Ovary (tissue), 9 donors: ENCODE measurements around the gene NCOA1. TPM values are rescaled to one million over a fixed set of nuclear protein-coding genes. Genes with fewer than 3 reads are reported as not detected.

ENCODE experiments used
- DNase-seq, 5 donors: peaks; one replicate each; pipeline ENCODE4 v3.0.0-alpha.2; 2019 to 2020
- H3K27ac ChIP-seq, 2 donors: fragments of 200-600 bp; one replicate each; pipeline versions ENCODE4 v1.5.1 to v1.8.0; 2019 to 2022
- H3K27me3 ChIP-seq: fragments of 200-600 bp; one replicate; pipeline ENCODE4 v1.8.0; 2022
- H3K36me3 ChIP-seq: fragments of 200-600 bp; sonication (generic); one replicate; pipeline ENCODE4 v1.5.1; 2019
- H3K4me1 ChIP-seq: one replicate; pipeline ENCODE4 v1.8.1; 2013; ENCODE audit warnings: mild to moderate bottlenecking, moderate library complexity; ENCODE audit not compliant: insufficient read depth
- H3K4me3 ChIP-seq: fragments of 200-600 bp; sonication (generic); one replicate; pipeline ENCODE4 v1.5.1; 2017
- H3K9me3 ChIP-seq, 2 donors: fragments of 200-600 bp in 1 of 2; sonication (generic) in 1 of 2; one replicate each; pipeline versions ENCODE4 v1.5.1 to v1.8.1; 2013 to 2019; ENCODE audit warnings: mild to moderate bottlenecking in 1 of 2, moderate library complexity in 1 of 2
- EP300 ChIP-seq: sonication (generic); formaldehyde crosslinking; IDR thresholded peaks from one replicate; pipeline ENCODE4 v1.6.1; 2017; ENCODE audit warnings: antibody characterized with exemption
- POLR2A ChIP-seq: fragments of 450-650 bp; IDR thresholded peaks from one replicate; pipeline ENCODE4 v1.6.1; 2017; ENCODE audit warnings: antibody characterized with exemption, mild to moderate bottlenecking, moderate library complexity
- WGBS, 3 donors: extraction: QIAGEN DNeasy Blood & Tissue Kit in 1 of 3; methylation state at CpG; one replicate each; pipeline versions ENCODE4 v1.1.5 to v1.1.7; 2013 to 2017; 5-methylcytosine and 5-hydroxymethylcytosine counted together
- intact Hi-C, 4 donors: fragments of 100-400 bp; cut with DNase I; formaldehyde crosslinking; loops; one replicate each; pipeline versions ENCODE4 v1.11.0 to v1.15.1; 2022 to 2023
- polyA plus RNA-seq, 2 donors: library from polyadenylated mRNA; stranded (reverse); fragments of 200-250 nt in 1 of 2; fragments of 350-450 nt in 1 of 2; fragmentation: Illumina TruSeq in 1 of 2; extraction: RNeasy Lipid Tissue Mini Kit (QIAGEN cat#74804) in 1 of 2; gene quantifications; one replicate each; pipeline ENCODE4 v1.2.3, GENCODE V29; 2013 to 2014
- total RNA-seq, 7 donors: library from RNA; depleted of rRNA in 2 of 7; stranded (reverse); fragments of >200 nt in 2 of 7; fragmentation: NEBNext Ultra II Directional in 3 of 7; extraction: Animal tissue kit (Norgen Biotek cat#: 25700) in 3 of 7; gene quantifications; one replicate each; pipeline versions ENCODE4 v1.1.0 to v1.2.4, GENCODE V29; 2016 to 2023
- TF ChIP-seq, protein P1 (sequence below), 3 donors: fragments of 450-650 bp in 2 of 3; fragments of 200-600 bp in 1 of 3; IDR thresholded peaks; one replicate each; pipeline versions ENCODE4 v1.5.1 to v1.8.0; 2016 to 2022; ENCODE audit warnings: antibody characterized with exemption in 3 of 3, mild to moderate bottlenecking in 1 of 3
- donor health status: DM: no; HTN: no; CAD: no; lungs with moderate emphysema.
- donor health status: DM: no; HTN: no; CAD: no.
- donor health status: Bipolar disorder and iron deficiency.
- donor health status: DM: yes; HTN: yes; CAD: no.
- donor health status: DM: no; HTN: no; CAD: no.
- donor health status: DM: yes; HTN: yes; CAD: no.

Gene NCOA1
- total and polyA plus RNA-seq, 9 donors, result 20.2 to 69.0 (median 57.3) TPM

GRCh38 chr2:24806661-24807036 is 315.6 kb downstream of the NCOA1 start:
- H3K27ac ChIP-seq, result no peak overlapping the region
- no peak for DNase-seq

DNA sequence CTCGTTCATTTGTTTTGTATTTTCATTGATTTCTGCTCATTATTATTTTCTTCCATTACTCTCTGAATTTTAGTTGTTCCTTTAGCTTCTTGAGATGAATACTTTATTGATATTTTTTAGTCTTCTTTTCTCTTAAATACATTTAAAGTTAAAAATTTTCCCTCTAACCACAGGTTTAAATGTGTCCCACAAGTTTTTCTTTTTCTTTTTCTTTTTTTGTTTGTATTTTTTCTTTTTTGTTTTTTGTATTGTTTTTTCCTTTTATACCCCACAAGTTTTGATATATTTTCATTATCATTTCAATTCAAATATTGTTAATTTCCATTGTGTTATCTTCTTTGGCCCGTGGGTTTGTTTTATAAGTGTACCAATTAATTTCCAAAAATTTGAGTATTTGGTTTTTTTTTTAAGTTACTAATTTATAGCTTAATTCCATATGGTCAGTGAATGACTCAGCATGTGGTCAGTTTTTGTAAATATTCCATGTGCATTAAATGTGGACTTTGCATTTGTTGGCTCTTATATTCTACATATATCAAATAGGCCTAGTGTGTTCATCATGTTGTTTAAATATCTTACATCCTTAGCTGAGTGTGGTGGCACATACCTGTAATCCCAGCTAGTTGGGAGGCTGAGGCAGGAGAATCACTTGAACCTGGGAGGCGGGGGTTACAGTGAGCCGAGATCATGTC is 318.4 kb downstream of the NCOA1 start:
- H3K27me3 ChIP-seq, result no peaks in the 10 kb centered on the region
- DNase-seq, result no peak
- H3K4me1 ChIP-seq, result no peaks in the 10 kb centered on the region
- no peak overlapping the region for H3K4me3 ChIP-seq
- TF ChIP-seq EP300 (no peak), POLR2A (no peak)
- TF ChIP-seq, protein P1, sequence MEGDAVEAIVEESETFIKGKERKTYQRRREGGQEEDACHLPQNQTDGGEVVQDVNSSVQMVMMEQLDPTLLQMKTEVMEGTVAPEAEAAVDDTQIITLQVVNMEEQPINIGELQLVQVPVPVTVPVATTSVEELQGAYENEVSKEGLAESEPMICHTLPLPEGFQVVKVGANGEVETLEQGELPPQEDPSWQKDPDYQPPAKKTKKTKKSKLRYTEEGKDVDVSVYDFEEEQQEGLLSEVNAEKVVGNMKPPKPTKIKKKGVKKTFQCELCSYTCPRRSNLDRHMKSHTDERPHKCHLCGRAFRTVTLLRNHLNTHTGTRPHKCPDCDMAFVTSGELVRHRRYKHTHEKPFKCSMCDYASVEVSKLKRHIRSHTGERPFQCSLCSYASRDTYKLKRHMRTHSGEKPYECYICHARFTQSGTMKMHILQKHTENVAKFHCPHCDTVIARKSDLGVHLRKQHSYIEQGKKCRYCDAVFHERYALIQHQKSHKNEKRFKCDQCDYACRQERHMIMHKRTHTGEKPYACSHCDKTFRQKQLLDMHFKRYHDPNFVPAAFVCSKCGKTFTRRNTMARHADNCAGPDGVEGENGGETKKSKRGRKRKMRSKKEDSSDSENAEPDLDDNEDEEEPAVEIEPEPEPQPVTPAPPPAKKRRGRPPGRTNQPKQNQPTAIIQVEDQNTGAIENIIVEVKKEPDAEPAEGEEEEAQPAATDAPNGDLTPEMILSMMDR (IDR thresholded peaks at IDR 0.05), result no peak
- peaks cover 0 to 6% of the 10 kb centered on the region in 2 donors for H3K9me3 ChIP-seq
- WGBS, 3 donors, result 64 to 74% (median 73%) methylated on average over 4 of the region's 4 CpGs
- H3K27ac ChIP-seq, result no peak overlapping the region
- no peaks in the 10 kb centered on the region for H3K36me3 ChIP-seq
- intact Hi-C loops, result no loop called here

More at GRCh38 chr2:24806661-24807036, 315.6 kb downstream of the NCOA1 start:
- Histone ChIP-seq H3K4me1 (no peaks in the 10 kb centered on the region), H3K9me3 (peaks cover 0 to 6% of the 10 kb centered on the region in 2 donors), H3K36me3 (no peaks in the 10 kb centered on the region), H3K4me3 (no peak overlapping the region), H3K27me3 (no peaks in the 10 kb centered on the region)
- TF ChIP-seq EP300 (no peak), POLR2A (no peak)
- TF ChIP-seq, protein P1 (IDR thresholded peaks at IDR 0.05), result no peak
- intact Hi-C loops, result no loop called here

DNA sequence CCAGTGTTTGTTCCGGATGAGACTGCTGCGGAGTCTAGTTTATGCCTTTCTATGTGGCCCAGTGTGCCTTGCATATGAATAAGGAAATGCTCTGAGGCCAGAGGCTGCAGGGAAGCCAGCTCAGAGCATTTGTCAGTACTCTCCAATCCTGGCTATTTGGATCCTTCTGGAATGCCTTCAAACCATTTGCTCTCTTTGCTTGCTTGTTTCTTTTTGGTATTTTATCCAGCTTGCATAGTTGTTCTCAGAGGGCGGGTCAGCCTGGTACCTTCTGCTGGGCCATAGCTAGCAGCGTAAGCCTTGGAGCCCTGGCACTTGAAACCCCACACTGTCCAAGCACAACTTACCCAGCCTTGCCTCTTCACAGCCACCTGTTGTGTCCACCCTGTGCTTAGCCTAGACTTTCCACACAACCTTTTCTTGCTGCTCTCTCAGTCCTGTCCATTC is 322.7 kb downstream of the NCOA1 start:
- WGBS, 3 donors, result 96 to 99% (median 97%) methylated on average over 4 of the region's 4 CpGs
- Histone ChIP-seq H3K9me3 (no peaks in the 10 kb centered on the region), H3K27me3 (no peaks in the 10 kb centered on the region), H3K27ac (no peak overlapping the region), H3K4me1 (peaks cover 2% of the 10 kb centered on the region), H3K36me3 (no peaks in the 10 kb centered on the region), H3K4me3 (no peak overlapping the region)
- no peak for DNase-seq
- intact Hi-C loops, result no loop called here
- no peak for TF ChIP-seq EP300
- TF ChIP-seq POLR2A, result no peak
- TF ChIP-seq, protein P1 (IDR thresholded peaks at IDR 0.05), result no peak

GRCh38 chr2:24814516-24814915 is 323.5 kb downstream of the NCOA1 start:
- no peak for DNase-seq
- WGBS, 3 donors, result 88 to 95% (median 94%) methylated on average over 4 of the region's 4 CpGs
- Histone ChIP-seq H3K27me3 (no peaks in the 10 kb centered on the region), H3K9me3 (no peaks in the 10 kb centered on the region), H3K36me3 (no peaks in the 10 kb centered on the region), H3K4me3 (no peak overlapping the region), H3K27ac (no peak overlapping the region), H3K4me1 (peaks cover 2% of the 10 kb centered on the region)
- TF ChIP-seq POLR2A (no peak), EP300 (no peak)
- TF ChIP-seq, protein P1 (IDR thresholded peaks at IDR 0.05), result no peak
- intact Hi-C loops, result no loop called here
